Erythroblast (primary cell): ENCODE measurements around the gene A1CF.

Source experiments
- GATA1 ChIP-seq: IDR thresholded peaks from 2 replicates; pipeline ENCODE4 v1.6.1; 2011; ENCODE audit warnings: low read depth, mild to moderate bottlenecking, control low read depth, low read length, moderate library complexity
- POLR2A ChIP-seq: IDR thresholded peaks from 2 replicates; pipeline ENCODE4 v1.6.1; 2011; ENCODE audit warnings: mild to moderate bottlenecking, low read length

- no peak for TF ChIP-seq POLR2A
- TF ChIP-seq GATA1, result no peak
These were observed 2.9 kb downstream of the A1CF start for GRCh38 chr10:50882540-50882983.
